Stomach (tissue), 9 donors: Measurements from ENCODE around the gene HSPB9. TPM values are rescaled to one million over a fixed set of nuclear protein-coding genes. Genes with fewer than 3 reads are reported as not detected.
A peak's percentile ranks its signal among the peaks of the same experiment; 100 is the strongest.

Experiments
- DNase-seq, 2 donors: peaks; one replicate each; pipeline versions ENCODE4 v3.0.0 to v3.0.0-alpha.2; 2013 to 2019
- H3K27ac ChIP-seq, 5 donors: fragments of 200-600 bp in 4 of 5; sonication (generic) in 4 of 5; one replicate each; pipeline ENCODE4 v1.5.1; 2013 to 2019; ENCODE audit warnings: mild to moderate bottlenecking in 1 of 5, moderate library complexity in 1 of 5
- H3K27me3 ChIP-seq, 3 donors: fragments of 200-600 bp; sonication (generic); one replicate each; pipeline ENCODE4 v1.5.1; 2017 to 2019; ENCODE audit warnings: mixed run types in 1 of 3
- H3K36me3 ChIP-seq, 4 donors: fragments of 200-600 bp; sonication (generic); 1 replicate in 3 of 4; 2 replicates in 1 of 4; pipeline ENCODE4 v1.5.1; 2016 to 2019
- H3K4me1 ChIP-seq, 4 donors: fragments of 200-600 bp; sonication (generic); one replicate each; pipeline ENCODE4 v1.5.1; 2016 to 2019
- H3K4me3 ChIP-seq, 4 donors: fragments of 200-600 bp; sonication (generic) in 3 of 4; one replicate each; pipeline ENCODE4 v1.5.1; 2016 to 2019; ENCODE audit warnings: mild to moderate bottlenecking in 1 of 4
- H3K9me3 ChIP-seq, 4 donors: fragments of 200-600 bp; sonication (generic); one replicate each; pipeline ENCODE4 v1.5.1; 2016 to 2019
- EP300 ChIP-seq: sonication (generic); formaldehyde crosslinking; IDR thresholded peaks from one replicate; pipeline ENCODE4 v1.6.1; 2017; ENCODE audit warnings: antibody characterized with exemption
- POLR2A ChIP-seq, 4 donors: fragments of 450-650 bp; IDR thresholded peaks; one replicate each; pipeline ENCODE4 v1.6.1; 2016; ENCODE audit warnings: antibody characterized with exemption in 4 of 4, control low read depth in 2 of 4, mild to moderate bottlenecking in 1 of 4, moderate library complexity in 1 of 4
- POLR2AphosphoS5 ChIP-seq, 3 donors: sonication (generic); formaldehyde crosslinking; IDR thresholded peaks; one replicate each; pipeline ENCODE4 v1.6.1; 2016; ENCODE audit warnings: antibody characterized with exemption in 3 of 3
- WGBS, 5 donors: extraction: QIAGEN DNeasy Blood & Tissue Kit in 3 of 5; methylation state at CpG; one replicate each; pipeline versions ENCODE4 v1.1.5 to v1.1.7; 2013 to 2018; 5-methylcytosine and 5-hydroxymethylcytosine counted together
- intact Hi-C: fragments of 100-400 bp; cut with DNase I; formaldehyde crosslinking; loops from one replicate; pipeline ENCODE4 v1.15.1; 2023; ENCODE audit warnings: low total_unique reads
- polyA plus RNA-seq, 3 donors: library from polyadenylated mRNA; stranded (reverse); fragments of 200-250 nt; gene quantifications; one replicate each; pipeline ENCODE4 v1.2.3, GENCODE V29; 2013
- total RNA-seq, 5 donors: library from RNA; depleted of rRNA; stranded (reverse); fragments of >200 nt; gene quantifications; one replicate each; pipeline versions ENCODE4 v1.1.0 to v1.2.3, GENCODE V29; 2014 to 2016
- TF ChIP-seq, protein P1 (sequence below), 7 experiments: fragments of 450-650 bp in 4 of 7; fragments of 200-600 bp in 3 of 7; sonication (generic) in 3 of 7; IDR thresholded peaks; one replicate each; pipeline ENCODE4 v1.5.1; 2016 to 2019; ENCODE audit warnings: antibody characterized with exemption in 7 of 7, control low read depth in 2 of 7, mild to moderate bottlenecking in 1 of 7
- donor health status: healthy with polysubstance abuse.
- donor health status: Bipolar disorder and iron deficiency.
- donor health status: healthy.

Gene HSPB9
- total and polyA plus RNA-seq, 8 donors: 0.25 to 0.61 (median 0.35) TPM; not detected in 5

DNA sequence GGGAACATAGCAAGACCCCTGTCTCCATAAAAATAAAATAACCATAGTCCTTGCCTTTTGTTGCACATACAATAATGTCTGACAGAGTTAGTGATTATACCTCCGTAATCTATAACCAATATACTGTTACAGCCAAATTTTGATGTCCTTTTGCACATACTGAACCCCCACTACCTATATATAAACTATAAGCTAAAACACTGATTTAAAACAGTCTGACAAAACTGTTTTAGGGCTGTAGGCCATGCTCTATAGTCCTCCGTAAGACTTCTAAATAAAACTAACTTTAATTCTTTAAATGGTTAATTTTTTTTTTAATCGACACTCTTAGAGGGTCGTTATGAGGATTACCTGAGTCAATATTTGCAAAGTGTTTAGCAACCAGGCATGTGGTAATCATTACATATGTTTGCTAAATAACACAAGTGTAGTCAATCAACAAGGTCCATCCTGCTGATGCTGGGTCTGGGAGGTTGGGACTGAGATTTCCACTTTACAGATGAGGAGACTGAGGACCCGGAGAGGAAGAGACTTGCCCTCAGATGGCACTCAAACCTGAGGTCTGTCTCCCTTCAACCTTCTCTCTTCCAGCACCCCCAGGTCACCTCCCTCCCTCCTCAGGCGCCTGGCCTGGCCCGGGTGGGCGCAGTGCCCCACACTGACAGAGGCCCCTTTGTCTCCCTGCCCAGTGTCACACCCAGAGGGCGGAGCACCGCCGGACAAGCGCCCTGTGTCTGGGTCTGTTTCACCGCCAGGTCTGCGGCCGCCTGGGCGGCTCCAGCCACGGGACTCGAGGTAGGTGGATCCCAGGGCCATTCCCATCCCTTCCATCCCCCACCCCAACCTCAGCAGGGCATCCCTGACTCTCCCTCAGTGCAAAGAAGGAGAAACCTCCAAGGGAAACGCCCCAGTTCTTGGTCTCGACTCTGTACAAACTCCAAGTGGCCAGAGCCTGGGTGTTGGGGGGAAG is 34.6 kb upstream of the HSPB9 start:
- WGBS, 5 donors: 33 to 51% (median 47%) methylated on average over 20 of the region's 20 CpGs
- intact Hi-C loops: no loop called here
- Histone ChIP-seq H3K36me3 (no peaks in the 10 kb centered on the region), H3K9me3 (no peaks in the 10 kb centered on the region), H3K4me3 (no peak overlapping the region), H3K4me1 (no peaks in the 10 kb centered on the region), H3K27me3 (peaks cover 0 to 52% (median 11%) of the 10 kb centered on the region in 3 donors), H3K27ac (no peak overlapping the region)
- TF ChIP-seq POLR2AphosphoS5 (IDR thresholded peaks at IDR 0.05) (no peak), POLR2A (IDR thresholded peaks at IDR 0.05) (no peak), EP300 (no peak)
- TF ChIP-seq, protein P1, sequence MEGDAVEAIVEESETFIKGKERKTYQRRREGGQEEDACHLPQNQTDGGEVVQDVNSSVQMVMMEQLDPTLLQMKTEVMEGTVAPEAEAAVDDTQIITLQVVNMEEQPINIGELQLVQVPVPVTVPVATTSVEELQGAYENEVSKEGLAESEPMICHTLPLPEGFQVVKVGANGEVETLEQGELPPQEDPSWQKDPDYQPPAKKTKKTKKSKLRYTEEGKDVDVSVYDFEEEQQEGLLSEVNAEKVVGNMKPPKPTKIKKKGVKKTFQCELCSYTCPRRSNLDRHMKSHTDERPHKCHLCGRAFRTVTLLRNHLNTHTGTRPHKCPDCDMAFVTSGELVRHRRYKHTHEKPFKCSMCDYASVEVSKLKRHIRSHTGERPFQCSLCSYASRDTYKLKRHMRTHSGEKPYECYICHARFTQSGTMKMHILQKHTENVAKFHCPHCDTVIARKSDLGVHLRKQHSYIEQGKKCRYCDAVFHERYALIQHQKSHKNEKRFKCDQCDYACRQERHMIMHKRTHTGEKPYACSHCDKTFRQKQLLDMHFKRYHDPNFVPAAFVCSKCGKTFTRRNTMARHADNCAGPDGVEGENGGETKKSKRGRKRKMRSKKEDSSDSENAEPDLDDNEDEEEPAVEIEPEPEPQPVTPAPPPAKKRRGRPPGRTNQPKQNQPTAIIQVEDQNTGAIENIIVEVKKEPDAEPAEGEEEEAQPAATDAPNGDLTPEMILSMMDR (IDR thresholded peaks at IDR 0.05): no peak
- DNase-seq: peak in 1 of 2 donors; percentile 54

DNA sequence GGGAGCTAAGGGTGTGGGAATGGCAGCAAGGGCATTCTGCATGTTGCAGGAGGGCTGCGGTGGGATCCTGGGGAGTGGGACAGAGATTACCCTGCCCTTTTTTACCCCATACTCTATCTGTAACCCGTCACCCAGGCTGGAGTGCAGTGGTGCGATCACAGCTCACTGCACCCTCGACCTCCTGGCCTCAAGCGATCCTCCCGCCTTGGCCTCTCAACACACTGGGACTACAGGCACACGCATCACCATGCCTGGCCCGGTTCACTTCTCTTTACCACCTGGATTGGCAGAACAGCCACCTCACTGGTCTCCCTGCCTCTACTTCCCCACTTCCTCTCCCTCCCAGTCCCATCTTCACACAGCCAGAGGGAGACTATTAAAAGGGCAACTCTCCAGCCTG is 33.9 kb upstream of the HSPB9 start:
- TF ChIP-seq POLR2A (IDR thresholded peaks at IDR 0.05) (no peak), POLR2AphosphoS5 (IDR thresholded peaks at IDR 0.05) (no peak), EP300 (no peak)
- TF ChIP-seq, protein P1 (IDR thresholded peaks at IDR 0.05): no peak
- Histone ChIP-seq H3K36me3 (no peaks in the 10 kb centered on the region), H3K27me3 (peaks cover 0 to 53% (median 11%) of the 10 kb centered on the region in 3 donors), H3K4me3 (no peak overlapping the region), H3K4me1 (no peaks in the 10 kb centered on the region), H3K27ac (no peak overlapping the region), H3K9me3 (no peaks in the 10 kb centered on the region)
- DNase-seq: no peak
- intact Hi-C loops: no loop called here
- WGBS, 5 donors: 83 to 87% (median 85%) methylated on average over 8 of the region's 8 CpGs

DNA sequence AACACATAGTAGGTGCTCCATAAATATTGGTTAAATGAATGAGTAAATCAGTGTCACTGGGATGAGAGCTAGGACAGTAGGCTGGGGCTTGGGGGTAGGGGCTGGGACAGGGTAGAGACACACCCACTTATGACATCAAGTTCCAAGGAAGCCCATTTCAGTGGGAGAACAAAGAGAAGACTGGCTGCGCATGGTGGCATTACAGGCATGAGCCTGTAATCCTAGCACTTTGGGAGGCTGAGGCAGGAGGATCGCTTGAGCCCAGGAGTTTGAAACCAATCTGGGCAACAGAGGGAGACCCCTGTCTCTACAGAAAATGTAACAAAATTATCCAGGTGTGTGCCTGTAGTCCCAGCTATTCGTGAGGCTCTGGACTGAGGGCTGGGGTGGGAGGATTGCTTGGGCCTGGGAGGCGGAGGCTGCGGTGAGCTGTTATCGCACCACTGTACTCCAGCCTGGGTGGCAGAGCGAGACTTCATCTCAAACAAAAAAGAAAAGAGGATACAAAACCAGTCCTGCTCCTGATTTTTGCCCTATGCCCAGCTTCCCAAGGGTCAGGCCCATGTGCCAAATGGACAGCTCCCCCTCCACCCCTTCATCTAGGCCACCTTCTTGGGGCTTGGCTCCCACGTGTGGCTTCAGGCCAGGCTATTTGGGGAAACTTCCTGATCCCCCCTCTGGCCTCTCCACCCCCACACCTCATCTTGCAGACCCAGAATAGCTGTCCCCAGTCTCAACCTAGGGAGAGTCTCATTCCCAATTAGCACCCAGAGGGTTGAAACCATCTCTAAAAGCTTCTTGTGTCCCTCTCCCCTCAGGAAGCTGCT is 31.4 kb upstream of the HSPB9 start:
- Histone ChIP-seq H3K27ac (no peak overlapping the region), H3K9me3 (no peaks in the 10 kb centered on the region), H3K36me3 (no peaks in the 10 kb centered on the region), H3K4me3 (no peak overlapping the region), H3K27me3 (peaks cover 0 to 58% (median 13%) of the 10 kb centered on the region in 3 donors), H3K4me1 (no peaks in the 10 kb centered on the region)
- no peak for TF ChIP-seq EP300
- TF ChIP-seq POLR2AphosphoS5 (IDR thresholded peaks at IDR 0.05): no peak
- no peak for TF ChIP-seq POLR2A (IDR thresholded peaks at IDR 0.05)
- TF ChIP-seq, protein P1 (IDR thresholded peaks at IDR 0.05): no peak
- intact Hi-C loops: no loop called here
- WGBS, 5 donors: 85 to 95% (median 89%) methylated on average over 8 of the region's 8 CpGs
- DNase-seq: no peak

DNA sequence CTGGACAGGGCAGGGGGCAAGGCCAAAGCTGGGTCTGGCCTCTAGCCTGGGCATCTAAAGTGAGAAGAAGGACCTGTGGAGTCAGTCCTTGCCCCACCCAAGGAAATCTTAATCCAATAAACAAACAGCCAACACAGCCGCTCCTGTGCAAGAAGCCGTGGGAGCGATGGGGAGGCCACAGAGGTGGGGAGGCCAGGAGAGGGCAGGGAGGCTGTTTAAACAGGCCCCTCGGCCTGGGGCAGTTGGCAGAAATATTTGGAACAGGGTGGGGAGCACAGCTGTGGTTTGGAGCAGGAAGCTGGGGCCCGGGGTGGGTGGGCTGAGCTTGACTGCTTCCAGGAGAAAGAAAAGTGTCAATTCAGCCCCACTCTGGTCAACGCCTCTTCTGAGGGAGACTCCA is 29.7 kb upstream of the HSPB9 start:
- no peaks in the 10 kb centered on the region for H3K9me3 ChIP-seq
- H3K4me3 ChIP-seq: no peak overlapping the region
- TF ChIP-seq POLR2AphosphoS5 (IDR thresholded peaks at IDR 0.05) (no peak), POLR2A (IDR thresholded peaks at IDR 0.05) (no peak), EP300 (no peak)
- TF ChIP-seq, protein P1 (IDR thresholded peaks at IDR 0.05): no peak
- DNase-seq: no peak
- H3K27ac ChIP-seq: no peak overlapping the region
- peaks cover 3 to 7% (median 5%) of the 10 kb centered on the region in 4 donors for H3K4me1 ChIP-seq
- intact Hi-C loops: no loop called here
- H3K27me3 ChIP-seq: peaks cover 0 to 71% (median 30%) of the 10 kb centered on the region in 3 donors
- no peaks in the 10 kb centered on the region for H3K36me3 ChIP-seq
- 40 to 67% (median 54%) methylated on average over 4 to 6 of the region's 6 CpGs for WGBS, 5 donors
